Ovary (tissue), 3 donors: ENCODE data around the gene EPHA8.

Experiments
- CTCF ChIP-seq, 3 donors: fragments of 450-650 bp in 2 of 3; fragments of 200-600 bp in 1 of 3; IDR thresholded peaks; one replicate each; pipeline versions ENCODE4 v1.5.1 to v1.8.0; 2016 to 2022; ENCODE audit warnings: antibody characterized with exemption in 3 of 3, mild to moderate bottlenecking in 1 of 3
- POLR2A ChIP-seq: fragments of 450-650 bp; IDR thresholded peaks from one replicate; pipeline ENCODE4 v1.6.1; 2017; ENCODE audit warnings: antibody characterized with exemption, mild to moderate bottlenecking, moderate library complexity
- donor health status: DM: no; HTN: no; CAD: no.

DNA sequence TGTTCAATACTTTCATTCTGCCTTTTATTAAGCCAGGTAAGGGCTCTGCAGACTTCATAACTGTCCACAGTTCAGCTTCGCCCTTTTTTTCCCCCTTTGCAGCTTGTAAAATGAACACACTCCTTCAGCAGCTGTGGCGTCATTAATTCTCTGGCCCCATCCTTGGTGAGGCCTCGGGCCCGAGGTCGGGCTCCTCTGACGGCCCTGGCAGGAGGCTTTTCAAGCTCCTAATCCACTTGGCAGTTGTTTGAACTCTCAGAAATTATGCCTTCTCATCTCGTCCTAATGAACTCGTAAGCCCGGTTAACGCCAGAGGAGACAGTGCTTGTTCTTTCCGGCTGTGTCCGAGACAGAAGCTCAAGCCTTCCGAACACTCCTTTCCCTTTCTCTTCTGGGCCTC, 18.1 kb upstream of the EPHA8 start:
- TF ChIP-seq CTCF (IDR thresholded peaks at IDR 0.05) (no peak), POLR2A (no peak)
